ENCODE data around the gene MED19.

The MED19 gene

GRCh38 chr11:57704932-57705331, 7.1 kb downstream of the MED19 start:
- H3K4me2 ChIP-seq (ENCODE audit: low read depth, low read length, poor library complexity, severe bottlenecking): no peak overlapping the region
- no peak overlapping the region for H2AFZ ChIP-seq (ENCODE audit: low read depth, low read length, severe bottlenecking)
- peaks cover 9% of the 10 kb centered on the region; the same call in 1 of the 2 replicates for H3K36me3 ChIP-seq (ENCODE audit: low read length)
- peaks cover 10% of the 10 kb centered on the region; the same call in 1 of the 2 replicates for H3F3A ChIP-seq (ENCODE audit: insufficient read depth)
- no peaks in the 10 kb centered on the region for H4K20me1 ChIP-seq (ENCODE audit: low read depth, low read length)
- no peak overlapping the region for H3K9ac ChIP-seq (ENCODE audit: low read length)
- TF ChIP-seq CTCF (IDR thresholded peaks at IDR 0.05; ENCODE audit: insufficient read depth, low read length, poor library complexity, severe bottlenecking) (no peak), EZH2phosphoT487 (conservative IDR thresholded peaks at IDR 0.05; ENCODE audit: low read length) (no peak)
- peaks cover 7% of the 10 kb centered on the region; the same call in 1 of the 2 replicates for H3K79me2 ChIP-seq (ENCODE audit: insufficient read depth, low read length)
- no peaks in the 10 kb centered on the region for H3K9me3 ChIP-seq (ENCODE audit: insufficient read depth, low read length)
- H3K27ac ChIP-seq (ENCODE audit: low read depth, low read length): no peak overlapping the region
- no peaks in the 10 kb centered on the region for H3K9me2 ChIP-seq (replicated peaks; ENCODE audit: insufficient read depth, low read length)
- H3K27me3 ChIP-seq (ENCODE audit: low read length): no peaks in the 10 kb centered on the region
- no peak overlapping the region for H3K4me3 ChIP-seq (ENCODE audit: insufficient read depth, low read length, poor library complexity, severe bottlenecking)

GRCh38 chr11:57703341-57703740, 8.7 kb downstream of the MED19 start:
- Histone ChIP-seq H3F3A (ENCODE audit: insufficient read depth) (peaks cover 10% of the 10 kb centered on the region; the same call in 1 of the 2 replicates), H3K36me3 (ENCODE audit: low read length) (peaks cover 14% of the 10 kb centered on the region), H3K27ac (ENCODE audit: low read depth, low read length) (no peak overlapping the region), H3K27me3 (ENCODE audit: low read length) (no peaks in the 10 kb centered on the region), H3K9me3 (ENCODE audit: insufficient read depth, low read length) (no peaks in the 10 kb centered on the region), H3K4me3 (ENCODE audit: insufficient read depth, low read length, poor library complexity, severe bottlenecking) (no peak overlapping the region), H3K9me2 (replicated peaks; ENCODE audit: insufficient read depth, low read length) (no peaks in the 10 kb centered on the region), H2AFZ (ENCODE audit: low read depth, low read length, severe bottlenecking) (no peak overlapping the region), H4K20me1 (ENCODE audit: low read depth, low read length) (no peaks in the 10 kb centered on the region), H3K79me2 (ENCODE audit: insufficient read depth, low read length) (peaks cover 5% of the 10 kb centered on the region; the same call in 1 of the 2 replicates), H3K4me2 (ENCODE audit: low read depth, low read length, poor library complexity, severe bottlenecking) (no peak overlapping the region), H3K9ac (ENCODE audit: low read length) (no peak overlapping the region)
- TF ChIP-seq EZH2phosphoT487 (conservative IDR thresholded peaks at IDR 0.05; ENCODE audit: low read length) (no peak), CTCF (IDR thresholded peaks at IDR 0.05; ENCODE audit: insufficient read depth, low read length, poor library complexity, severe bottlenecking) (no peak)

- Histone ChIP-seq H3K4me2 (ENCODE audit: low read depth, low read length, poor library complexity, severe bottlenecking) (no peak overlapping the region), H3K27ac (ENCODE audit: low read depth, low read length) (no peak overlapping the region), H3K79me2 (ENCODE audit: insufficient read depth, low read length) (no peaks in the 10 kb centered on the region)
Measured at GRCh38 chr11:57700425-57700824, 11.6 kb downstream of the MED19 start.

More at GRCh38 chr11:57700425-57700824, 11.6 kb downstream of the MED19 start:
- peaks cover 14% of the 10 kb centered on the region for H3K36me3 ChIP-seq (ENCODE audit: low read length)
- H3K9me2 ChIP-seq (replicated peaks; ENCODE audit: insufficient read depth, low read length): no peaks in the 10 kb centered on the region
- H3F3A ChIP-seq (ENCODE audit: insufficient read depth): peaks cover 7% of the 10 kb centered on the region; the same call in 1 of the 2 replicates
- no peak overlapping the region for H3K9ac ChIP-seq (ENCODE audit: low read length)
- H3K27me3 ChIP-seq (ENCODE audit: low read length): no peaks in the 10 kb centered on the region
- H3K9me3 ChIP-seq (ENCODE audit: insufficient read depth, low read length): no peaks in the 10 kb centered on the region
- H4K20me1 ChIP-seq (ENCODE audit: low read depth, low read length): no peaks in the 10 kb centered on the region
- H3K4me3 ChIP-seq (ENCODE audit: insufficient read depth, low read length, poor library complexity, severe bottlenecking): no peak overlapping the region
- no peak overlapping the region for H2AFZ ChIP-seq (ENCODE audit: low read depth, low read length, severe bottlenecking)
- TF ChIP-seq CTCF (IDR thresholded peaks at IDR 0.05; ENCODE audit: insufficient read depth, low read length, poor library complexity, severe bottlenecking): no peak
- TF ChIP-seq EZH2phosphoT487 (conservative IDR thresholded peaks at IDR 0.05; ENCODE audit: low read length): no peak

Measured in SU-DHL-6 (cell line).